Right atrium auricular region (tissue), 2 donors: ENCODE results near the gene ECM2. TPM values are rescaled to one million over a fixed set of nuclear protein-coding genes. Genes with fewer than 3 reads are reported as not detected.

ENCODE experiments used
- DNase-seq: peaks from one replicate; pipeline ENCODE4 v3.0.0-alpha.2; 2019; ENCODE audit warnings: low spot score
- H3K27ac ChIP-seq, 2 donors: fragments of 200-600 bp; sonication (generic); 1 replicate in 1 of 2; 2 replicates in 1 of 2; pipeline ENCODE4 v1.5.1; 2016 to 2019
- H3K27me3 ChIP-seq, 2 donors: fragments of 200-600 bp; sonication (generic); one replicate each; pipeline versions ENCODE4 v1.5.1 to v1.6.0; 2017 to 2019
- H3K36me3 ChIP-seq: fragments of 200-600 bp; sonication (generic); one replicate; pipeline ENCODE4 v1.5.1; 2016
- H3K4me1 ChIP-seq, 2 donors: fragments of 200-600 bp; sonication (generic); one replicate each; pipeline versions ENCODE4 v1.5.1 to v1.6.0; 2017 to 2019
- H3K4me3 ChIP-seq, 2 donors: fragments of 200-600 bp; sonication (generic); 1 replicate in 1 of 2; 2 replicates in 1 of 2; pipeline ENCODE4 v1.5.1; 2017 to 2019; ENCODE audit warnings: mild to moderate bottlenecking in 1 of 2, moderate library complexity in 1 of 2
- H3K9me3 ChIP-seq, 2 donors: fragments of 200-600 bp; sonication (generic); one replicate each; pipeline ENCODE4 v1.5.1; 2019
- CTCF ChIP-seq, 2 donors: fragments of 200-600 bp; sonication (generic); IDR thresholded peaks; one replicate each; pipeline ENCODE4 v1.5.1; 2019; ENCODE audit warnings: antibody characterized with exemption in 2 of 2
- total RNA-seq, 2 donors: library from RNA; depleted of rRNA; stranded (reverse); fragments of >200 nt; gene quantifications; one replicate each; pipeline ENCODE4 v1.1.0, GENCODE V29; 2016

Gene ECM2
- total RNA-seq, 2 donors from 2014 or later: 7.3 to 18.5 TPM

GRCh38 chr9:92530893-92531292, 4.9 kb downstream of the ECM2 start:
- Histone ChIP-seq H3K36me3 (no peaks in the 10 kb centered on the region), H3K27ac (no peak overlapping the region), H3K4me3 (no peak overlapping the region), H3K27me3 (no peaks in the 10 kb centered on the region), H3K4me1 (peaks cover 0 to 6% of the 10 kb centered on the region in 2 donors), H3K9me3 (peaks cover 0 to 22% of the 10 kb centered on the region in 2 donors)
- DNase-seq: no peak
- no peak for TF ChIP-seq CTCF (IDR thresholded peaks at IDR 0.05)

- DNase-seq: no peak
- H3K9me3 ChIP-seq: peaks cover 0 to 22% of the 10 kb centered on the region in 2 donors
- TF ChIP-seq CTCF (IDR thresholded peaks at IDR 0.05): no peak
- H3K27me3 ChIP-seq: no peaks in the 10 kb centered on the region
- H3K4me3 ChIP-seq: no peak overlapping the region
- H3K4me1 ChIP-seq: no peaks in the 10 kb centered on the region
- no peaks in the 10 kb centered on the region for H3K36me3 ChIP-seq
- H3K27ac ChIP-seq: peak overlapping the region in 1 of 2 donors; percentile 9
Measured at GRCh38 chr9:92529124-92529523, 6.7 kb downstream of the ECM2 start.

GRCh38 chr9:92528522-92528849, 7.3 kb downstream of the ECM2 start:
- no peaks in the 10 kb centered on the region for H3K4me1 ChIP-seq
- no peak overlapping the region for H3K4me3 ChIP-seq
- no peak for TF ChIP-seq CTCF (IDR thresholded peaks at IDR 0.05)
- peaks cover 0 to 22% of the 10 kb centered on the region in 2 donors for H3K9me3 ChIP-seq
- no peak for DNase-seq
- no peaks in the 10 kb centered on the region for H3K27me3 ChIP-seq
- H3K36me3 ChIP-seq: no peaks in the 10 kb centered on the region
- peak overlapping the region; percentile 18 to 21 for H3K27ac ChIP-seq

- no peak overlapping the region for H3K4me3 ChIP-seq
- H3K4me1 ChIP-seq: no peaks in the 10 kb centered on the region
- no peaks in the 10 kb centered on the region for H3K27me3 ChIP-seq
- no peaks in the 10 kb centered on the region for H3K36me3 ChIP-seq
- TF ChIP-seq CTCF (IDR thresholded peaks at IDR 0.05): no peak
- peaks cover 0 to 22% of the 10 kb centered on the region in 2 donors for H3K9me3 ChIP-seq
- peak overlapping the region; percentile 18 to 21 for H3K27ac ChIP-seq
- DNase-seq: no peak
Measured at GRCh38 chr9:92527832-92528521, 7.8 kb downstream of the ECM2 start.

GRCh38 chr9:92527291-92527828, 8.4 kb downstream of the ECM2 start:
- H3K4me3 ChIP-seq: no peak overlapping the region
- no peaks in the 10 kb centered on the region for H3K4me1 ChIP-seq
- no peaks in the 10 kb centered on the region for H3K27me3 ChIP-seq
- H3K36me3 ChIP-seq: no peaks in the 10 kb centered on the region
- H3K27ac ChIP-seq: no peak overlapping the region
- DNase-seq: no peak
- peaks cover 0 to 18% of the 10 kb centered on the region in 2 donors for H3K9me3 ChIP-seq
- no peak for TF ChIP-seq CTCF (IDR thresholded peaks at IDR 0.05)

GRCh38 chr9:92525306-92525705, 10.5 kb downstream of the ECM2 start:
- H3K36me3 ChIP-seq: no peaks in the 10 kb centered on the region
- DNase-seq: no peak
- peaks cover 0 to 1% of the 10 kb centered on the region in 2 donors for H3K9me3 ChIP-seq
- no peaks in the 10 kb centered on the region for H3K27me3 ChIP-seq
- H3K27ac ChIP-seq: no peak overlapping the region
- H3K4me3 ChIP-seq: no peak overlapping the region
- TF ChIP-seq CTCF (IDR thresholded peaks at IDR 0.05): no peak
- H3K4me1 ChIP-seq: no peaks in the 10 kb centered on the region
